ENCODE data around the gene GOLGA6A. TPM values are rescaled to one million over a fixed set of nuclear protein-coding genes. Genes with fewer than 3 reads are reported as not detected.
"Not testable (repeated sequence)": the region's sequence is repeated elsewhere in the genome, so short reads cannot be mapped to it uniquely, and the experiment has no call there.

Gene GOLGA6A
- total RNA-seq: not detected

- DNase-seq: not testable (repeated sequence)
Observed at GRCh38 chr15:74082450-74082849, at the start of gene GOLGA6A. TSS of gene GOLGA6A (minus strand) at chr15:74082550. CDS start at chr15:74082509, 41 bp downstream.

- DNase-seq: no peak
Observed at GRCh38 chr15:74131628-74132413, 49.5 kb upstream of the GOLGA6A start.

- no peak for DNase-seq
Observed at GRCh38 chr15:74130849-74131627, 48.7 kb upstream of the GOLGA6A start.

GRCh38 chr15:74130155-74130848 is 48.0 kb upstream of the GOLGA6A start, which contains the start of gene ISLR2:
TSS of gene ISLR2 (plus strand) at chr15:74130586. CDS start at chr15:74132755, 2,169 bp downstream.
- no peak for DNase-seq

- no peak for DNase-seq
Observed at GRCh38 chr15:74129586-74130154, 47.3 kb upstream of the GOLGA6A start.

GRCh38 chr15:74128785-74129585 is 46.6 kb upstream of the GOLGA6A start:
- DNase-seq: no peak

- no peak for DNase-seq
Observed at GRCh38 chr15:74127954-74128784, 45.8 kb upstream of the GOLGA6A start.

GRCh38 chr15:74127255-74127953 is 45.1 kb upstream of the GOLGA6A start:
- peak; percentile 79 for DNase-seq

- no peak for DNase-seq
Observed at GRCh38 chr15:74124759-74125158, 42.4 kb upstream of the GOLGA6A start.

GRCh38 chr15:74124196-74124595 is 41.8 kb upstream of the GOLGA6A start:
- no peak for DNase-seq

- DNase-seq: no peak
Observed at GRCh38 chr15:74123658-74124057, 41.3 kb upstream of the GOLGA6A start.

GRCh38 chr15:74123131-74123429 is 40.7 kb upstream of the GOLGA6A start:
- DNase-seq: no peak

- DNase-seq: no peak
Observed at GRCh38 chr15:74122403-74123130, 40.2 kb upstream of the GOLGA6A start.

- no peak for DNase-seq
Observed at GRCh38 chr15:74121858-74122257, 39.5 kb upstream of the GOLGA6A start.

GRCh38 chr15:74121039-74121438 is 38.7 kb upstream of the GOLGA6A start:
- no peak for DNase-seq

GRCh38 chr15:74120426-74120825 is 38.1 kb upstream of the GOLGA6A start:
- no peak for DNase-seq

- no peak for DNase-seq
Observed at GRCh38 chr15:74109713-74110112, 27.4 kb upstream of the GOLGA6A start.

GRCh38 chr15:74108611-74109010 is 26.3 kb upstream of the GOLGA6A start:
- DNase-seq: not testable (repeated sequence)

- DNase-seq: no peak
Observed at GRCh38 chr15:74108111-74108510, 25.8 kb upstream of the GOLGA6A start.

All from occipital lobe (tissue), 2 donors.